IPS-15b (cell line): Measurements from ENCODE around the gene CSAD.
A peak's percentile ranks its signal among the peaks of the same experiment; 100 is the strongest.
"Not testable (repeated sequence)": the region's sequence is repeated elsewhere in the genome, so short reads cannot be mapped to it uniquely, and the experiment has no call there.

Experiments used
- H3K27me3 ChIP-seq: one replicate; pipeline ENCODE4 v1.6.1; 2013; ENCODE audit warnings: low read length; ENCODE audit not compliant: control insufficient read depth, insufficient read depth
- H3K36me3 ChIP-seq: one replicate; pipeline ENCODE4 v1.6.1; 2013; ENCODE audit warnings: low read length; ENCODE audit not compliant: control insufficient read depth, insufficient read depth
- H3K4me1 ChIP-seq: one replicate; pipeline ENCODE4 v1.6.1; 2013; ENCODE audit warnings: mild to moderate bottlenecking, low read length; ENCODE audit not compliant: control insufficient read depth, insufficient read depth
- H3K4me3 ChIP-seq: one replicate; pipeline ENCODE4 v1.5.1; 2013; ENCODE audit warnings: low read depth, low read length
- H3K9ac ChIP-seq: one replicate; pipeline ENCODE4 v1.6.1; 2013; ENCODE audit warnings: low read depth, mild to moderate bottlenecking, low read length
- H3K9me3 ChIP-seq: one replicate; pipeline ENCODE4 v1.6.1; 2013; ENCODE audit warnings: mild to moderate bottlenecking, low read length; ENCODE audit not compliant: control insufficient read depth, insufficient read depth

Gene CSAD

GRCh38 chr12:53170876-53171724 lies 9.6 kb downstream of the CSAD start:
- no peaks in the 10 kb centered on the region for H3K36me3 ChIP-seq
- H3K9ac ChIP-seq: no peak overlapping the region
- no peak overlapping the region for H3K4me3 ChIP-seq
- H3K4me1 ChIP-seq: peaks cover 9% of the 10 kb centered on the region
- H3K9me3 ChIP-seq: no peaks in the 10 kb centered on the region
- H3K27me3 ChIP-seq: peaks cover 77% of the 10 kb centered on the region

- H3K9ac ChIP-seq: no peak overlapping the region
- H3K4me1 ChIP-seq: peaks cover 5% of the 10 kb centered on the region
- H3K27me3 ChIP-seq: peaks cover 69% of the 10 kb centered on the region
- H3K36me3 ChIP-seq: no peaks in the 10 kb centered on the region
- H3K4me3 ChIP-seq: no peak overlapping the region
- no peaks in the 10 kb centered on the region for H3K9me3 ChIP-seq
Observed at GRCh38 chr12:53170215-53170614, 10.5 kb downstream of the CSAD start.

- peaks cover 5% of the 10 kb centered on the region for H3K4me1 ChIP-seq
- H3K4me3 ChIP-seq: no peak overlapping the region
- peaks cover 65% of the 10 kb centered on the region for H3K27me3 ChIP-seq
- H3K9me3 ChIP-seq: no peaks in the 10 kb centered on the region
- no peaks in the 10 kb centered on the region for H3K36me3 ChIP-seq
- H3K9ac ChIP-seq: no peak overlapping the region
Observed at GRCh38 chr12:53169644-53170043, 11.1 kb downstream of the CSAD start.

- no peak overlapping the region for H3K9ac ChIP-seq
- H3K27me3 ChIP-seq: peaks cover 48% of the 10 kb centered on the region
- H3K4me3 ChIP-seq: no peak overlapping the region
- H3K9me3 ChIP-seq: no peaks in the 10 kb centered on the region
- peaks cover 5% of the 10 kb centered on the region for H3K4me1 ChIP-seq
- H3K36me3 ChIP-seq: no peaks in the 10 kb centered on the region
Observed at GRCh38 chr12:53166837-53167236, 13.9 kb downstream of the CSAD start.

- H3K4me1 ChIP-seq, H3K9ac ChIP-seq, H3K4me3 ChIP-seq, H3K36me3 ChIP-seq, H3K9me3 ChIP-seq: not testable (repeated sequence)
- H3K27me3 ChIP-seq: peaks cover 53% of the 10 kb centered on the region
Observed at GRCh38 chr12:53163008-53163407, 17.7 kb downstream of the CSAD start.

- peaks cover 41% of the 10 kb centered on the region for H3K27me3 ChIP-seq
- no peaks in the 10 kb centered on the region for H3K36me3 ChIP-seq
- no peak overlapping the region for H3K4me3 ChIP-seq
- no peak overlapping the region for H3K9ac ChIP-seq
- H3K4me1 ChIP-seq: no peaks in the 10 kb centered on the region
- no peaks in the 10 kb centered on the region for H3K9me3 ChIP-seq
Observed at GRCh38 chr12:53161119-53161911, 19.4 kb downstream of the CSAD start.

- Histone ChIP-seq H3K4me3 (no peak overlapping the region), H3K9ac (no peak overlapping the region), H3K4me1 (no peaks in the 10 kb centered on the region), H3K9me3 (no peaks in the 10 kb centered on the region), H3K36me3 (no peaks in the 10 kb centered on the region), H3K27me3 (peaks cover 41% of the 10 kb centered on the region)
Observed at GRCh38 chr12:53160673-53161072, 20.1 kb downstream of the CSAD start.

GRCh38 chr12:53160000-53160399 lies 20.7 kb downstream of the CSAD start:
- Histone ChIP-seq H3K27me3 (peaks cover 41% of the 10 kb centered on the region), H3K4me1 (no peaks in the 10 kb centered on the region), H3K36me3 (no peaks in the 10 kb centered on the region), H3K9me3 (no peaks in the 10 kb centered on the region), H3K9ac (no peak overlapping the region), H3K4me3 (peak overlapping the region; percentile 24)

- Histone ChIP-seq H3K4me1 (no peaks in the 10 kb centered on the region), H3K4me3 (peak overlapping the region; percentile 31), H3K9me3 (no peaks in the 10 kb centered on the region), H3K36me3 (no peaks in the 10 kb centered on the region), H3K27me3 (peaks cover 41% of the 10 kb centered on the region), H3K9ac (no peak overlapping the region)
Observed at GRCh38 chr12:53159195-53159839, 21.4 kb downstream of the CSAD start.

GRCh38 chr12:53152390-53152789 lies 28.3 kb downstream of the CSAD start:
- no peak overlapping the region for H3K9ac ChIP-seq
- H3K4me3 ChIP-seq: no peak overlapping the region
- peaks cover 13% of the 10 kb centered on the region for H3K27me3 ChIP-seq
- H3K4me1 ChIP-seq: no peaks in the 10 kb centered on the region
- no peaks in the 10 kb centered on the region for H3K36me3 ChIP-seq
- H3K9me3 ChIP-seq: no peaks in the 10 kb centered on the region

GRCh38 chr12:53151039-53151438 lies 29.7 kb downstream of the CSAD start:
- H3K27me3 ChIP-seq: peaks cover 13% of the 10 kb centered on the region
- no peak overlapping the region for H3K9ac ChIP-seq
- H3K36me3 ChIP-seq: no peaks in the 10 kb centered on the region
- H3K4me1 ChIP-seq: no peaks in the 10 kb centered on the region
- H3K9me3 ChIP-seq: no peaks in the 10 kb centered on the region
- no peak overlapping the region for H3K4me3 ChIP-seq
